Activated CD8-positive, alpha-beta memory T cell treated with anti-CD3 and anti-CD28 coated beads, Interleukin-2, amount 10 ng/mL, durations not matched to agents 7 days and 5 days (primary cell): ENCODE data around the gene MAB21L3. TPM values are rescaled to one million over a fixed set of nuclear protein-coding genes. Genes with fewer than 3 reads are reported as not detected.
"Not testable (repeated sequence)": the region's sequence is repeated elsewhere in the genome, so short reads cannot be mapped to it uniquely, and the experiment has no call there.

Experiments
- ATAC-seq: fragments of 150-1000 bp; cut with Tn5 transposase; one replicate; pipeline ENCODE4 v1.10.0; 2021; ENCODE audit warnings: moderate library complexity
- CTCF ChIA-PET: fragments of 350-600 bp; sonication (Branson Sonifier 250); formaldehyde crosslinking; loops from one replicate; lab custom pipeline; 2021; ENCODE audit warnings: antibody characterized with exemption; lab: Charles Lee
- DNase-seq: peaks from one replicate; pipeline ENCODE4 v3.0.0-alpha.2; 2020
- H3K27ac Mint-ChIP-seq: one replicate; pipeline ENCODE4 v1.8.0; 2021; ENCODE audit warnings: mild to moderate bottlenecking, mixed read lengths
- H3K27me3 Mint-ChIP-seq: one replicate; pipeline ENCODE4 v1.8.0; 2021; ENCODE audit warnings: mixed read lengths
- H3K36me3 Mint-ChIP-seq: one replicate; pipeline ENCODE4 v1.8.0; 2021; ENCODE audit warnings: mild to moderate bottlenecking, mixed read lengths
- H3K4me1 Mint-ChIP-seq: one replicate; pipeline ENCODE4 v1.8.0; 2021; ENCODE audit warnings: mixed read lengths
- H3K4me3 Mint-ChIP-seq: one replicate; pipeline ENCODE4 v1.8.0; 2021; ENCODE audit warnings: mild to moderate bottlenecking, moderate library complexity, mixed read lengths
- H3K9me3 Mint-ChIP-seq: one replicate; pipeline ENCODE4 v1.8.0; 2022; ENCODE audit warnings: low read depth, mixed read lengths
- total RNA-seq, 2 experiments: library from RNA; stranded (reverse); gene quantifications; one replicate each; pipeline ENCODE4 v1.2.3, GENCODE V29; 2021

Gene MAB21L3
- total RNA-seq, 2 experiments from 2014 or later: not detected

- Mint-ChIP-seq H3K27me3 (peaks cover 2% of the 10 kb centered on the region), H3K9me3 (no peaks in the 10 kb centered on the region), H3K27ac (no peak overlapping the region), H3K4me1 (peaks cover 22% of the 10 kb centered on the region), H3K4me3 (no peak overlapping the region), H3K36me3 (no peaks in the 10 kb centered on the region)
- DNase-seq (no peak), ATAC-seq (no peak)
- CTCF ChIA-PET: interaction anchor here (1.5 kb wide), 1 partner anchor 7 kb away, joined by 3 read pairs; no protein-coding TSS in a partner anchor
Measured at GRCh38 chr1:116131866-116132605, 20.8 kb downstream of the MAB21L3 start.

- Mint-ChIP-seq H3K4me1 (peaks cover 9% of the 10 kb centered on the region), H3K4me3 (no peak overlapping the region), H3K27me3 (peaks cover 2% of the 10 kb centered on the region), H3K27ac (no peak overlapping the region), H3K9me3 (no peaks in the 10 kb centered on the region), H3K36me3 (no peaks in the 10 kb centered on the region)
- CTCF ChIA-PET: interaction anchor here (1.1 to 1.5 kb wide), 3 partner anchors 9 to 370 kb away, joined by 3 read pairs; no protein-coding TSS in a partner anchor
- ATAC-seq (no peak), DNase-seq (peak; percentile 25)
Measured at GRCh38 chr1:116133696-116134475, 22.7 kb downstream of the MAB21L3 start.

- Mint-ChIP-seq H3K9me3 (no peaks in the 10 kb centered on the region), H3K4me1 (peaks cover 11% of the 10 kb centered on the region), H3K36me3 (no peaks in the 10 kb centered on the region), H3K4me3 (no peak overlapping the region), H3K27me3 (peaks cover 2% of the 10 kb centered on the region), H3K27ac (no peak overlapping the region)
- DNase-seq (no peak), ATAC-seq (no peak)
- CTCF ChIA-PET: no interaction called here
Measured at GRCh38 chr1:116134476-116134773, 23.2 kb downstream of the MAB21L3 start.

- Mint-ChIP-seq H3K36me3 (no peaks in the 10 kb centered on the region), H3K9me3 (no peaks in the 10 kb centered on the region), H3K4me1 (peaks cover 8% of the 10 kb centered on the region), H3K27me3 (peaks cover 6% of the 10 kb centered on the region), H3K27ac (peak overlapping the region; percentile 52), H3K4me3 (no peak overlapping the region)
- ATAC-seq: no peak
- DNase-seq: no peak
- CTCF ChIA-PET: interaction anchor here (0.7 to 5.1 kb wide), 63 partner anchors 8 to 921 kb away, joined by 3 to 243 read pairs (median 5); partner anchors contain the start of gene TTF2
Measured at GRCh38 chr1:116138277-116138792, 27.1 kb downstream of the MAB21L3 start.

GRCh38 chr1:116139592-116140134 lies 28.5 kb downstream of the MAB21L3 start:
- peaks cover 13% of the 10 kb centered on the region for H3K27me3 Mint-ChIP-seq
- peaks cover 8% of the 10 kb centered on the region for H3K4me1 Mint-ChIP-seq
- peaks cover 3% of the 10 kb centered on the region for H3K36me3 Mint-ChIP-seq
- H3K9me3 Mint-ChIP-seq: no peaks in the 10 kb centered on the region
- H3K4me3 Mint-ChIP-seq: no peak overlapping the region
- no peak for DNase-seq
- no peak overlapping the region for H3K27ac Mint-ChIP-seq
- CTCF ChIA-PET: interaction anchor here (0.6 to 5.1 kb wide), 53 partner anchors 10 to 457 kb away, joined by 3 to 243 read pairs (median 5); no protein-coding TSS in a partner anchor
- no peak for ATAC-seq

GRCh38 chr1:116144151-116144550 lies 33.0 kb downstream of the MAB21L3 start:
- Mint-ChIP-seq H3K4me1 (peaks cover 6% of the 10 kb centered on the region), H3K4me3 (no peak overlapping the region), H3K27me3 (peaks cover 19% of the 10 kb centered on the region), H3K27ac (no peak overlapping the region), H3K9me3 (no peaks in the 10 kb centered on the region), H3K36me3 (peaks cover 3% of the 10 kb centered on the region)
- ATAC-seq: no peak
- CTCF ChIA-PET: no interaction called here
- DNase-seq: no peak

- ATAC-seq, H3K4me3 Mint-ChIP-seq, H3K36me3 Mint-ChIP-seq, H3K9me3 Mint-ChIP-seq, H3K4me1 Mint-ChIP-seq, H3K27ac Mint-ChIP-seq: not testable (repeated sequence)
- CTCF ChIA-PET: interaction anchor here (1.2 to 9.0 kb wide), 4 partner anchors 8 to 352 kb away, joined by 4 to 84 read pairs (median 36); no protein-coding TSS in a partner anchor
- peak; percentile 32 for DNase-seq
- peaks cover 13% of the 10 kb centered on the region for H3K27me3 Mint-ChIP-seq
Measured at GRCh38 chr1:116146447-116147113, 35.4 kb downstream of the MAB21L3 start.

- Mint-ChIP-seq H3K27me3 (peaks cover 13% of the 10 kb centered on the region), H3K36me3 (peaks cover 3% of the 10 kb centered on the region), H3K4me3 (no peak overlapping the region), H3K27ac (no peak overlapping the region), H3K4me1 (peaks cover 9% of the 10 kb centered on the region), H3K9me3 (no peaks in the 10 kb centered on the region)
- CTCF ChIA-PET: interaction anchor here (1.2 to 9.0 kb wide), 3 partner anchors 8 to 337 kb away, joined by 4 to 84 read pairs (median 66); no protein-coding TSS in a partner anchor
- DNase-seq (no peak), ATAC-seq (no peak)
Measured at GRCh38 chr1:116147114-116147510, 35.9 kb downstream of the MAB21L3 start.

GRCh38 chr1:116147972-116148371 lies 36.8 kb downstream of the MAB21L3 start:
- peak; percentile 25 for DNase-seq
- Mint-ChIP-seq H3K4me1 (peaks cover 9% of the 10 kb centered on the region), H3K4me3 (no peak overlapping the region), H3K27me3 (peaks cover 13% of the 10 kb centered on the region), H3K36me3 (peaks cover 3% of the 10 kb centered on the region), H3K27ac (no peak overlapping the region), H3K9me3 (no peaks in the 10 kb centered on the region)
- CTCF ChIA-PET: interaction anchor here (1.2 to 9.0 kb wide), 6 partner anchors 9 to 351 kb away, joined by 4 to 84 read pairs (median 20); no protein-coding TSS in a partner anchor
- no peak for ATAC-seq

GRCh38 chr1:116148967-116149366 lies 37.8 kb downstream of the MAB21L3 start:
- peaks cover 10% of the 10 kb centered on the region for H3K27me3 Mint-ChIP-seq
- H3K9me3 Mint-ChIP-seq: no peaks in the 10 kb centered on the region
- ATAC-seq (no peak), DNase-seq (no peak)
- H3K27ac Mint-ChIP-seq: no peak overlapping the region
- H3K36me3 Mint-ChIP-seq: peaks cover 3% of the 10 kb centered on the region
- H3K4me1 Mint-ChIP-seq: peaks cover 9% of the 10 kb centered on the region
- CTCF ChIA-PET: interaction anchor here (1.4 to 9.0 kb wide), 5 partner anchors 10 to 350 kb away, joined by 4 to 84 read pairs (median 34); no protein-coding TSS in a partner anchor
- H3K4me3 Mint-ChIP-seq: no peak overlapping the region

GRCh38 chr1:116150368-116150767 lies 39.2 kb downstream of the MAB21L3 start:
- CTCF ChIA-PET: interaction anchor here (0.6 to 9.0 kb wide), 9 partner anchors 8 to 349 kb away, joined by 3 to 84 read pairs (median 4); no protein-coding TSS in a partner anchor
- DNase-seq: peak; percentile 36
- ATAC-seq: no peak
- H3K27me3 Mint-ChIP-seq: peaks cover 6% of the 10 kb centered on the region
- no peaks in the 10 kb centered on the region for H3K9me3 Mint-ChIP-seq
- H3K27ac Mint-ChIP-seq: no peak overlapping the region
- H3K4me1 Mint-ChIP-seq: peaks cover 9% of the 10 kb centered on the region
- no peak overlapping the region for H3K4me3 Mint-ChIP-seq
- H3K36me3 Mint-ChIP-seq: no peaks in the 10 kb centered on the region

- Mint-ChIP-seq H3K27ac (no peak overlapping the region), H3K27me3 (peaks cover 14% of the 10 kb centered on the region), H3K36me3 (no peaks in the 10 kb centered on the region), H3K4me1 (peaks cover 7% of the 10 kb centered on the region), H3K9me3 (no peaks in the 10 kb centered on the region), H3K4me3 (peak overlapping the region; percentile 32)
- ATAC-seq: peak; percentile 98
- CTCF ChIA-PET: interaction anchor here (0.6 to 9.0 kb wide), 7 partner anchors 10 to 559 kb away, joined by 3 to 84 read pairs (median 22); no protein-coding TSS in a partner anchor
- peak; percentile 78 for DNase-seq
Measured at GRCh38 chr1:116151739-116152576, 40.8 kb downstream of the MAB21L3 start.
